Skin epidermis (tissue), 12 donors: ENCODE measurements around the gene CANX.

Experiments used
- H3K27ac ChIP-seq, 21 experiments: fragments of 200-600 bp; sonication (generic) in 11 of 21; one replicate each; pipeline ENCODE4 v1.5.0; 2020; ENCODE audit warnings: mild to moderate bottlenecking in 3 of 21, inconsistent platforms in 2 of 21, moderate library complexity in 2 of 21
- H3K4me3 ChIP-seq, 7 experiments: fragments of 200-600 bp; sonication (generic) in 2 of 7; one replicate each; pipeline ENCODE4 v1.5.0; 2020; ENCODE audit warnings: inconsistent platforms in 2 of 7, mild to moderate bottlenecking in 2 of 7, moderate library complexity in 1 of 7

The CANX gene

DNA sequence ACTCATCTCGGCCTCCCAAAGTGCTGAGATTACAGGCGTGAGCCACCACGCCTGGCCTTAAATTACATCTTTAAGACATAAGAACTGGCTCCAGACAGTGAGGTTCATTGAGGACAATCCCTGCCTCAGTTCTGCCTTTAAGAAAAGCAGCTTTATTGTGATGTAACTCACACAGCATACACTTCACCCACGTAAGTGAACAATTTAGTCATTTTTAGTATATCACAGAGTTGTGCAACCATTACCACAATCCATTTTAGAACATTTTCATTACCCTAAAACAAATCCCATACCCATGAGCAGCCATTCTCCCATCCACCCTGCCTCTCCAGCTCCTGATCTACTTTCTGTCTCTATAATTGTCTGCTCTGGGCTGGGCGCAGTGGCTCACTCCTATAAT is 71.0 kb downstream of the CANX start:
- Histone ChIP-seq H3K27ac (no peak overlapping the region), H3K4me3 (no peak overlapping the region)

- Histone ChIP-seq H3K27ac (no peak overlapping the region), H3K4me3 (no peak overlapping the region)
These were observed 72.6 kb downstream of the CANX start for GRCh38 chr5:179771311-179771895.

DNA sequence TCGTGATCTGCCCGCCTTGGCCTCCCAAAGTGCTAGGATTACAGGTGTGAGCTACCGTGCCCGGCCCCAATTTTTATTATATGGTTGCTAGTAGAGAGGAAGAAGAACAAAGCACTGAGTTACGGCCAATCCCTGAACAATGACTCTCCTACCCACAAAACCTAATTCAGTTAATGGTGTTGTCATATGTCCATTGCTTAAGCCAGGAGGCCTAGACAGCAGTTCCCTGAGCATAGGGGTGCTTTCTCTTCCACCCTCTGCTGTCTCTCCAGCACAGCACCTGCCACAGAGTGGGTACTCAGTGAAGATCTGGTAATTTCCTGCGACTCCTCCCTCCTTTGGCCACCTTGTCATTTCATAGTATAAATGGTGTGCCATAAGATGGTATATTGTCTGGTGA is 73.6 kb downstream of the CANX start:
- Histone ChIP-seq H3K27ac (no peak overlapping the region), H3K4me3 (no peak overlapping the region)

DNA sequence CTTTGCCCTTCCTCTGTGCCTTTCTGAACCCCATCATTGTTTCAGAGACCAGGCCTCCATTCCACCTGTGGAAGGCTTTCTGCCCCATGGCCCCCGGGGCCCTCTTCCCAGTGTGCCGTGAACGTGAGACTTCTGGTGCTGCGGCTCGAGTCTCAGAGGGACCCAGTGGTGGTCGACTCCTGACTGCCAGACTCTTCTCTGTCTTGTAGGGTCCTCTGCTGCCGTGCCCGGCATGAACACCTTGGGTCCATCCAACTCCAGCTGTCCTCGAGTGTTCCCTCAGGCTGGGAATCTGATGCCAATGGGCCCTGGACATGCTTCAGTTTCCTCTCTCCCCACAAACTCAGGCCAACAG is 74.9 kb downstream of the CANX start:
- Histone ChIP-seq H3K4me3 (no peak overlapping the region), H3K27ac (no peak overlapping the region)

DNA sequence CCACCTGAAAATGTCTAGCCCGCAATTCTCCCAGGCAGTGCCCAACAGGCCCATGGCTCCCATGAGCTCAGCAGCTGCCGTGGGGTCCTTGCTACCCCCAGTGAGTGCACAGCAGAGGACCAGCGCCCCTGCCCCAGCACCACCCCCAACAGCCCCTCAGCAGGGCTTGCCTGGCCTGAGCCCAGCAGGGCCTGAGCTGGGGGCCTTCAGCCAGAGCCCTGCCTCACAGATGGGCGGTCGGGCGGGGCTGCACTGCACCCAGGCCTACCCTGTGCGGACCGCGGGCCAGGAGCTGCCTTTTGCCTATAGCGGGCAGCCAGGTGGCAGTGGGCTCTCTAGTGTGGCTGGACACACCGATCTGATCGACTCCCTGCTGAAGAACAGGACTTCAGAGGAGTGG is 75.7 kb downstream of the CANX start:
- H3K27ac ChIP-seq: no peak overlapping the region
- no peak overlapping the region for H3K4me3 ChIP-seq

GRCh38 chr5:179776411-179776938 is 77.7 kb downstream of the CANX start:
- Histone ChIP-seq H3K27ac (no peak overlapping the region), H3K4me3 (no peak overlapping the region)

DNA sequence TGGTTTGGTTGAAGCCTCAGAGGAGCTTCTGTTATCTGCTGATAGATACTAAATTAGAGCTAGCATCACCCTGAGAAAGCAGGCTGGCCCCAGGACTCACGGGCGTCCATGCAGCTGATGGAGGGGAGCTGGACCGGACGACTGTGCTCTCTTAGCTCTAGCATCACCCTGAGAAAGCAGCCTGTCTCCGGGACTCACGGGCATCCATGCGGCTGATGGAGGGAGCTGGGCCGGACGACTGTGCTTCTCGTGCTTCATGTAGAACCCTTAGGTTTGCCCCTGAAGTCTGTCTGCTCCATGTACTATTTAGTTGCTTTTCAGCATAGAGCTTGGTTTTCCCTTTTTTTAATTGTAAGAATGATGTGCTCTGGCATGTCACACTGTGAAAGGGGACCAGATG is 78.7 kb downstream of the CANX start:
- Histone ChIP-seq H3K4me3 (no peak overlapping the region), H3K27ac (no peak overlapping the region)

GRCh38 chr5:179777909-179778308 is 79.1 kb downstream of the CANX start:
- H3K4me3 ChIP-seq: no peak overlapping the region
- H3K27ac ChIP-seq: no peak overlapping the region

DNA sequence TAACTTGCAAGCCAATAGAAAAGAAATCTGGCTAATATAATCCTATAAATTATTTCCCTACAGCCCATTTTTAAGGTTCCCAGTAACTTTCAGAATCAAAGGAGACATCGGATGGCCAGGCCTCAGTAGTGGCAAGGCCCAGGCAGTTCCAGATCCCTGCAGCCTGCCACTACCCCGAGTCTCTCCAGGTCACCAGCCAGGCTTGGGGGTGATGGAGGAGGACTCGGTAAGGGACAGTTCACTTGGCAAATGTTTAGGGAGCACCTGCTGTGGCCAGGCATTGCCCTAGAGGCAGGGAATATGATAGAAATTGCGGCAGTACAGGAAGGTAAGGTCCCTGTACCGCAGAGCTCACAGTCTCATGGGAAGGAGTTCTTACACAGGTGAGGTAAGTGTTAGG is 79.8 kb downstream of the CANX start:
- no peak overlapping the region for H3K4me3 ChIP-seq
- no peak overlapping the region for H3K27ac ChIP-seq

DNA sequence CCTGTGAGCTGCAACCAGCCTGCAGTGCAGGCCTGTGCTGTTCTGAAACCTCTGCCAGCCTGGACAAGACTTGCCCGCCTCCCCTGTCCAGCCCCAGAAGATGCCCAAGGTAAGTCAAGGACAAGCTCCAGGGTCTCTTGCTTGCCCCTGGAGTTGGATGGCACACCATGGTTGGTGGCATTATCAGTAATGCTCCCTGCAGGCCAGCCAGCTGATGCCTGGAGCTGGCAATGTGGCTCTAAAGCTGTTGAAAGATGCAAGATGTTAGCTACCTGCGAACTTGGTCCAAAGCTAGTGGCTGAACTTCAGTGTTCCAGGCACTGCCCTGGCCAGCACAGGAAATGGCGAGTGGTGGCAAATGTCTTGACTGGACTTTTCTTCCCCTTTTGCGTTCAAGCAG is 81.1 kb downstream of the CANX start:
- Histone ChIP-seq H3K27ac (no peak overlapping the region), H3K4me3 (no peak overlapping the region)

DNA sequence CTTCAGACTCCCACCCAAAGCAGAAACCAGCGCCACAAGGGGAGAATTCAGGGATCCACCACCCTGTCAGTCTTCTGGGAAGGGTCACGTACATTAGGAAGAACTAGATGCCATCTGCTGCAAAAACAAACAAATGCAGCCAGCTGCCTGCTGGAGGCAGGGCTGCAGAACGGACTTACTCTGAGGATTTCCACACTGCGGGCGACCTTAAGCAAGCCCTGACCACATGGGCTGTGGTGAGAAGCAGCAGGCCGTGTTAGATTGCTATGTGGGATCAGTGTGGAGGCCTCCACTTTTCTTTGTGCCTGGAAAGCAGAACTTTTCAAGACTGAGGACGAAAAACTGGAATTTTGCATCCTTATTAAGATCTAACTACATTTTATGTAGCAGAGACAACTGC is 81.6 kb downstream of the CANX start:
- Histone ChIP-seq H3K27ac (no peak overlapping the region), H3K4me3 (no peak overlapping the region)
